Measurements from ENCODE around the gene FOXN1. TPM values are rescaled to one million over a fixed set of nuclear protein-coding genes. Genes with fewer than 3 reads are reported as not detected.
"Not testable (repeated sequence)": the region's sequence is repeated elsewhere in the genome, so short reads cannot be mapped to it uniquely, and the experiment has no call there.

FOXN1 gene
- total RNA-seq, 2 experiments from 2014 or later, result not detected

DNA sequence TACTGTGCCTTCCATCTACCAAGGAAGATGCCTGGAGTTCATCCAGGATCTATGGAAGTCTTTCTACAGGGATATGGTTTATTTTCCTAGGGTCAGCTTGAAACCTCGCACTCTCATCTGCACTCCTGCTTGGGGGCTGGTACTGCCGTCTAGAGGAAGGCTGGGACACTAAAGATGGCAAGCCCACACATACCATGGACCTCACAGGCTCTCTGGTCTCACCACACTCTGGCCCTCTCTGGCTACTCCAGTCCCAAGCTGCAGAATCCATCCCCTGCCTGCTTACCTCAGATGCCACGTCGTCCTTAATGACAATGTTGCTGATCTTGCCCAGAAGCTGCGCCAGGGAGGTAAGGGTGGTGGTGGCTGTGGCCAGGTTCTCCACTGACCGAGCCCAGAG lies 48.4 kb downstream of the FOXN1 start:
- ChIA-PET CTCF (interaction anchor here (1.5 kb wide), 1 partner anchor 17 kb away, joined by 3 read pairs; the partner anchor contains the start of gene PIGS), POLR2A (no interaction called here)

DNA sequence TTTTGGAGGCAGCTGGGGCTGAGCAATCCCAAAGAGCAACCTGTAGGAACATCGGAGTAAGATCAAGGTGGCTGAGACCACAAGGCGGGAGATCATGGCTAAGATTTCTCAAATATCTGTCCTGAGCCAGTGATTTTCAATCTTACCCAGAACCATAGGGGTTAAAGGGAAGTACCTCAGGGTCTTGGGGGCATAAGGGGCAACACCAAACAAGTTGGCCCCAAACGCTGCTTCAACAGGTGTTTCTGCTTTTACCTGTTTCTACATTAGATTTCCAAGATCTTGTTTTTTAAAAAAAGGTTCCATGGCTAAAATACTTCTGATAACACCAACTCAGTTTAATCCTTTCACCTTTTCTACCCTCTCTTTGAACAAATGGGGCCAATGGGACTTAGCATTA lies 48.9 kb downstream of the FOXN1 start:
- POLR2A ChIA-PET, result no interaction called here

DNA sequence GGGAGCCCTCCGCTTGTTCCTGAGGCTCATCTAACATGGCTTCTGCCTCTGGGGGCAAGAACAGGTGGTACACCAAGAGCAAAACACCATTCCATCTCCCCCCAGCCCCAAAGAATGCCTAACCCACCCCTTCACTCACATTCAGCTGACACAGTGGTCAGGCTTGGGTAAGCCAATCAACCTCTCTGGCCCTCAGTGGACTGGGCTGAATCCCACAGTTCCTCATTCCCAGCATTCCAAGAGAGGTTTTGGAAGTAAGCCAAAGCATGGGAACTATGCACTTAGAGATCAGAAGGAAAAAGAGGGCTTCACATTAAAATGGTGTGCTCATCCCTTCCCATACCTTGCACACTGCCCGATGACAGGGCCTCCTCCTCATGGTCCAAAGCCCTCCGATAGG lies 57.3 kb downstream of the FOXN1 start:
- CTCF ChIA-PET, result no interaction called here
- POLR2A ChIA-PET, result no interaction called here

More for the DNA sequence above, 48.9 kb downstream of the FOXN1 start:
- CTCF ChIA-PET, result interaction anchor here (1.5 kb wide), 1 partner anchor 17 kb away, joined by 3 read pairs; the partner anchor contains the start of gene PIGS

DNA sequence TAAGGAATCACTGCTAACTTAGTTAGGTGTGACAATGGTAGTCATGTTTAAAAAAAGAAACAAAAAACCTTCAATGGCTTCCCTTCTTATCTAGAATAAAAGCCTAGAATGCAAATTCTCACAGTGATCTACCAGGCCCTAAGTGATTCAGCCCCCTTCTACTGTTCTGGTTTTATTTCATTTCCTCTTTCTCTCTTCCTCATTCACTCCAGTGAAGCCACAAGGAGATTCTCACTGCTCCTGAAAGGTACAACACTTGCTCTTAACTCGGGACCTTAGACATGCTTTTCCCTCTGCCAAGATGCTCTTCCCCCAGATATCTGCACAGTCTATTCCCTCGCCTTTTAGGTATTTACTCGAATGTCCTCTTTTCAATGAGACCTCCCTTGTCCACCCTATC lies 61.5 kb downstream of the FOXN1 start:
- ChIA-PET POLR2A (no interaction called here), CTCF (no interaction called here)

DNA sequence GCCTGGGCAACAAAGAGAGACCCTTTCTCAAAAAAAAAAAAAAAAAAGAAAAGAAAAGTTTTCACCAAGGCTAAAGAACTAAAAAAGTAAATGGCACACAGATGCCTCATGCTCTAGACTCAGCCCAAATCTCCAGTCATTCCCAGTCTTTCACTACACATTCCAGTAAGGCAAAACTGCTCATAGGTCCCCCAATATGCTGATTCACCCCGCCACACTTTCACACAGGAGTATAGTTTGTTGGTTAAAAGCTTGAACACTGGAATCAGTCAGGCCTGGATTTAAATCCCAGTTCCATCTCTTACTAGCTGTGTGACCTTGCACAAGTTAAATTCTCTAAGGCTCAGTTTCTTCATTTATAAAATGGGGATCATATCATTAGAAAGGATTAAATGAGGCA lies 63.3 kb downstream of the FOXN1 start:
- POLR2A ChIA-PET, result no interaction called here
- CTCF ChIA-PET, result interaction anchor here (1.2 kb wide), 1 partner anchor 16 kb away, joined by 5 read pairs; no protein-coding TSS in a partner anchor

DNA sequence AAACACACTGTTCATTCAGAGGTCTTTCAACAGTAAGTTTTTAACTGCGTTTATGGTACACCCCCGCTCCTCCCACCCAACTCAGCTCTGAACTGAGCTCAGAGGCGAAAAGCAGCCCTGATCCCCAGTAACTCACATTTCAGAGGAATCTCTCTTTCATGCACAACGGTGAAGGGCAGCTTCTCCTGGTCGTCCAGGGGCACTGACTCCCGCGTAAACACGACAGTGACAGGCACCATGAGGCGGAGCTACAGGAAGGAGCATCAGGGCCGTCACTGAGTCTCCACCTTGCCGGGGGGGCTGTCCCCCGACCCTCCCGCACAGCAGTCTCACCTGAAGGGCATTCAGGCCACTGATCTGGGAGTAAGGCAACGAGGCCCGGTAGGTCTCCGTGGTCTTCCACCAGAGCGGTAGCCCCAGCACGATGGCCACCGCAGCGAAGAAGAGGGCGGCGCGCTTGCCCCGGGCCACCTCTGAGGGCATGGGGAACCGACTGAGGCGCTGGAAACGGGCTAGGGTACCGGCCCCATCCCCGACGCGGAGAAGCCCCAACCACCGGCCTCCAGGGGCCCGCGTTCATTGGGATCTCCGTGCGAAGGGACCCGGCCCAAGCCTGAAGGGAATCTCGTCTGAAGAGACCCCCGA lies 64.7 kb downstream of the FOXN1 start:
- ChIA-PET POLR2A (interaction anchor here (0.6 to 1.8 kb wide), 7 partner anchors 21 to 235 kb away, joined by 3 to 8 read pairs (median 4); partner anchors contain the start of genes BLTP2, RPL23A and TNFAIP1), CTCF (interaction anchor here (0.6 to 2.1 kb wide), 8 partner anchors 10 to 218 kb away, joined by 3 to 10 read pairs (median 4); no protein-coding TSS in a partner anchor)

DNA sequence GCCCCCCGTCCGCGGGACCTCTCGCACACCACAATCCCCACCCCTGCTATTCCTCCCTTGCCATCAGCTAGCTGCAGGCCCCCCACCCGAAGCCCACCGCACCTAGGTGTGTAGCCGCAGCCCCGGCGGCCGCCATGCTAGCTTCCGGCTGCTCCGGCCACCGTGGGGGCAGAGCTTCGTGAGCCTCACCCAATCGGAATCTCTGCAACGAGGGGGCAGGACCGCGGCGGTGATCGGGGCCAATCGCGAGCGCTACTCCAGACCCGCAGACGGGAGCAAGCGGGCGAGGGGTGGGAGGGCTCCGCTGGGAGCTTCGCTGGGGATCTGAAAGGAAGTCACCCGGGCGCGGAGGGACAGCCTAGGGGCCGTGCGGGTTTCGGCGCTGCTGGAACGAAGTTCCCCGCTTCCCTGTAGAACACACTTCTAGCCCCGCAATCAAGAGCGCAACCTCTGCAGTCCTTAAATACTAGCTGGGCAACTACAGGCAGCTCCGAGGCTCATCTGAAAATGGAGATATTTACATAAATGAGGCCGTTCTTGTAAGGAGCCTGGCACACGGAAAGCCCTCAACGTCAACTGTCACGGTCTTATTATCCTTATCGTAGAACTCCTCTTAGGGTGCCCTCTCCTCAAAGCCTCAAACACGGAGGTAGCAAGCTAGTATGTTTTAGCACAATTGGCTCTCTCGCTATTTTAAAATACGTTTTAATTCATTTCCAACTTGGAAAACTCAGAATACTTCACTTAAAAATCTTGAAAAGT lies 65.4 kb downstream of the FOXN1 start, which contains the start of gene PIGS:
TSS of gene PIGS (minus strand) at position 164 of the 762 bp plus-strand sequence. CDS start at position 136, 28 bp downstream.
- ChIA-PET POLR2A (interaction anchor here (0.6 to 1.8 kb wide), 10 partner anchors 20 to 236 kb away, joined by 3 to 8 read pairs (median 4); partner anchors contain the start of genes BLTP2, RPL23A and TNFAIP1), CTCF (interaction anchor here (0.7 to 2.1 kb wide), 5 partner anchors 9 to 42 kb away, joined by 3 to 10 read pairs (median 3); no protein-coding TSS in a partner anchor)

DNA sequence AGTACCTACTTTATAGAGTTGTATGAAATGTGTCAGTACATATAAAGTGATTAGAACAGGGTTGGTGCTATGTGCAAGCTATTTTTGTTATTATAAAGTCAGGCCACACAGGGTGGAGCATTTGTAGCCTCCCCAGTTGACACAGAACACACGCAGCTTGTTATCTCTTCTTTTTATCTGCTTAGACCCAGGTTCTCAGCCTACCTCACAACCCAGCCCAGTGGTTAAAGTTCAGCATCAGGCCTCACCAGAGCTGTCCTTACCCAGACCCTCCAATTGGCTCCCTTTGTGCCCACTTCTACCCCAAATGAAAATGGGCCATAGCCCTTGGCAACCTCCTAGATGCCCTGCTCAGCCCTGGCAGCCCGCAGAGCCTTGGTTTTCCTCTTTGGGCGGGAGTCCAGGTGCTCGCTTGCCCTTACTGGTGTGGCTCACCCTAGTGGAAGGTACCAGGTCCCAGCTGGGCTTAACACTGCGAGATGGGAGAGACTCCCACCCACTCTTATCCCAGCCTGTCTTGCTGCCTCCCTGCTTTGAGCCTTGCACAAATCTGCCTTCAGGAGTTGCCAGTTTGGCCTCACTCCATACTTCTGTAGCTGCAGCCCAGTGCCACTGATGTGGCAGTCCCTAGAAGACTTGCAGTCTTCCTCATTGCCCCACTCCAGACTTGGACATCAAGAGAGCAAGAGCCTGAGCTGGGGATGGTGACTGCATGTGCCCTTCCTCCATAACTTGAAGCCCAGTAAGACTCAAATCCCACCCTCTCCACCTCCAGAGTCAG lies 66.3 kb downstream of the FOXN1 start:
- ChIA-PET POLR2A (interaction anchor here (0.6 to 1.5 kb wide), 5 partner anchors 21 to 147 kb away, joined by 3 to 5 read pairs (median 3); partner anchors contain the start of gene RPL23A), CTCF (interaction anchor here (1.0 to 2.1 kb wide), 2 partner anchors 18 to 25 kb away, joined by 3 to 10 read pairs; no protein-coding TSS in a partner anchor)

DNA sequence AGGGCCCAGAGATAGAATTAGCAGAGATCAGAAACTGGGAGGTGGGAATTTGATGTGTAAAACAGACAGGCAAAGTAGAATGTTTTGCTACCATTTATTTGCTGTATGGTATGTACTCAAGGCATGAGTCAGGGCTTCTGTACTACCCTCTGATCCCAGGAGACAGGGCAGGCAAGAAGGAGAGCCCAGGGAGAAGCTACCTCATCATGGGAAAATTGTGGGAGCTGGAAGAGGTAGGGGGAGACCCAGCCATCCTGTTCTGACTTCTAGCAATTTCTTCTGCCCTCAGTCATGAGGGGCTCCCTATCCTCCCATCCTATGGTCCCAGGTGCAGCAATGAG lies 66.9 kb downstream of the FOXN1 start:
- POLR2A ChIA-PET, result interaction anchor here (0.7 kb wide), 1 partner anchor 26 kb away, joined by 3 read pairs; no protein-coding TSS in a partner anchor
- CTCF ChIA-PET, result no interaction called here

DNA sequence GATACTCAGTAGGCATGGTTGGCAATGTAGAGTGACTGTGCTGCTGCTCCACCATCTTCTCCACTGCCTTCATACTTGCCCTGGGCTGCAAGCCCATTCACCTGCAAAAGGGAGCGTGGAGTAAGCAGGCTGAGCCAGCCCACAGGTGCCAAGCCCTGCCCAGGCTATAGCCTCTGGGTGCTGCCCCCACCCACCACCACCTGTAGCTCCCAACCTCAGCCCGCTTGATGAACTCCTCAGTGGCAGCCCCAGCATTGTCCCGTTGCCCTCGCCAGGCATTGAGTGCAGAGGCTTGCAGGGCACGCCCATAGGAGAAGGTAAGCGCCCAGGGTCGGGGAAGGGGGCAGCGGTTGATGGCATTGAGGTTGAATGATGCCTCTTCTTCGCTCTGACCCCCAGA lies 67.4 kb downstream of the FOXN1 start:
- ChIA-PET CTCF (no interaction called here), POLR2A (no interaction called here)

DNA sequence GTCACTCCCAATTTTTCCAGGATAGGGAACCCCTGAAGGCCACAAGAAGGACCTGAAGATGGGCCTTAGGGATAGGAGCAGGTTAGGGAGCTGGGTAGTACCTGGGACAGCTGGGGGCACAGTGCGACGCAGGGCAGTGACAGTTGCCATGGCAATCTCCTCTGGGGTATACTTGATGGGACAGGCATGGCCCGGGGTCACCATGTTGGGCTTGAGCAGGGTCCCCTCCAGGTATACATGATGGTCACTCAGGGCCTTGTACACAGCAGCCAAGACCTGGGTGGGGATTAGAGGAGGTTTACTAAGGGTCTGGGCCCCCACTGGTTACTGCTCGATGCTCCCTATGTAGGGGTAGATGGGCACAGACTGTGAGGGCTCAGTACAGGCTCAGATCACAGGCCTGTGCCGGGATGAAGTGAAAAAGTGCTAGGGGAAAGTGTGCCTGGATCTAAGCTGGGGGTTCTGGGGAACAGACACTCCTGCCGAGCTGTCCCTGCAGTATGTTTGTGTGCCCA lies 67.9 kb downstream of the FOXN1 start:
- ChIA-PET POLR2A (no interaction called here), CTCF (interaction anchor here (1.4 kb wide), 1 partner anchor 21 kb away, joined by 5 read pairs; the partner anchor contains the start of gene UNC119)

DNA sequence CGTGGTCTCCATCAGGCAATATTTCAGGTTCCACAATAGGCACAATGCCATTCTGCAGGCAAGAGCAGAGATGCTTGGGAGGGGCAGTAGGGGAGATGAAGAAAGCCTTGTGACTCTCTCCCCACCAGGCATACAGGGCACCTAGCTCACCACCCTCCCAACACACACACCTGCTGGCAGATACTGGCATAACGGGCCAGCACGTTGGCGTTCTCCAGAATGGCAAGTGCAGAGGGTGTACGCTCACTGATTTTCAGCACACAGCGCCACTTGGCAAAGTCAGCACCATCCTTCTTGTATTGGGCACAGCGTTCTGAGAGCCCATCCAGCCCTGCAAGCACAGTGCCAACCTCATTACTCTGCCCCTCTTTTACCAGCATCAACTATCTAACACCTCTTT lies 68.4 kb downstream of the FOXN1 start:
- ChIA-PET CTCF (interaction anchor here (1.4 kb wide), 1 partner anchor 22 kb away, joined by 5 read pairs; the partner anchor contains the start of gene UNC119), POLR2A (no interaction called here)

DNA sequence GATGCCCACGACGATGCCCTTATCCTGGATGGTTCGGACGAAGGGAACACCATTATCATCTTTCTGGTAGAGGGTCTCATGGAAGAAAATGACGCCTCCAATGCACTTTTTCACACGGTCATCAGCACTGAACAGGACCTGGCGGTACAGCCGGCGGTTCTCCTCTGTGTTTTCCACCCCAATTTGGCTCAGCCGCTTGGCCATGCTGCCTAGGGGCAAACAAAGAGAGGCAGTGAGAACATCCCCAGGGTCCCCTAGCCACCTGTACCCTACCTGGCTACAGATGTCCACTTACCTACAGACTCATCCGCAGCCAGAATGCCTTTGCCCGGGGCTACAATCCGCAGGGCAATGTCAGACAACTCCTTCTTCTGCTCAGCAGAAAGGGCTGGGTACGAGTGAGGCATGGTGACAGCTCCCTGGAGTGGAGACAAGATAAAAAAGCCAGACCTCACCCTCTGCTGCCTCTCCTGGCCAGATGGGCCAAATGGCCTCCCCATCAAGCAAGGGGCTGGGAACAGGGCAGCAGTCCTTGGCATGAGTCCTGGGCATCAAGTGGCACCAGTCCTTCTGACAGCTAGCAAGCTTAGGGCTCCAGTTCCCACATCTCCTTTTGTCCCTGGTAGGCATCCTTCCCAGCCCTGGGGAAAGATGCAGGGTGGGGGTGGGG lies 69.1 kb downstream of the FOXN1 start:
- POLR2A ChIA-PET, result interaction anchor here (0.9 to 1.3 kb wide), 2 partner anchors 24 to 190 kb away, joined by 3 to 4 read pairs; no protein-coding TSS in a partner anchor
- CTCF ChIA-PET, result interaction anchor here (1.4 kb wide), 1 partner anchor 22 kb away, joined by 5 read pairs; the partner anchor contains the start of gene UNC119

DNA sequence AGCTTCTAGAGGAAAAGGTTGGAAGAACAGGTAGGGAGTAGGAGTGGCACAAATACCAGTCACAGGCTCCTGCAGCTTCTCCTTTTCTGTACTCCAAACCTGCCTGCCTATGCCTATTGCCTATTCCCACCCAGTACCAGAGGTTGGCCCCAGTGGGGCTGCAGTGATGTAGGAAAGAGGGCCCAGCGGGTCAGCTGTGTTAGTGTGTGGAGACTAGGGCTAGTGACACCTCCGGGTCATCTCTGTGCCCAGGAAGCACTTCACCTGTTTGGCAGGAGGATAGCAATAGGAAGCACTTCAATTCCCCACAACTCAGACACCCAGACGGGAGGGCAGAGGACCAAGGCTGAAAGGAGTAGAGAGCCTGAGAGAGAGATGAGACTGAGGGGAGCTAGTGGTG lies 69.9 kb downstream of the FOXN1 start:
- CTCF ChIA-PET, result not testable (repeated sequence)
- POLR2A ChIA-PET, result interaction anchor here (0.6 to 1.3 kb wide), 3 partner anchors 10 to 191 kb away, joined by 3 to 4 read pairs (median 3); no protein-coding TSS in a partner anchor

DNA sequence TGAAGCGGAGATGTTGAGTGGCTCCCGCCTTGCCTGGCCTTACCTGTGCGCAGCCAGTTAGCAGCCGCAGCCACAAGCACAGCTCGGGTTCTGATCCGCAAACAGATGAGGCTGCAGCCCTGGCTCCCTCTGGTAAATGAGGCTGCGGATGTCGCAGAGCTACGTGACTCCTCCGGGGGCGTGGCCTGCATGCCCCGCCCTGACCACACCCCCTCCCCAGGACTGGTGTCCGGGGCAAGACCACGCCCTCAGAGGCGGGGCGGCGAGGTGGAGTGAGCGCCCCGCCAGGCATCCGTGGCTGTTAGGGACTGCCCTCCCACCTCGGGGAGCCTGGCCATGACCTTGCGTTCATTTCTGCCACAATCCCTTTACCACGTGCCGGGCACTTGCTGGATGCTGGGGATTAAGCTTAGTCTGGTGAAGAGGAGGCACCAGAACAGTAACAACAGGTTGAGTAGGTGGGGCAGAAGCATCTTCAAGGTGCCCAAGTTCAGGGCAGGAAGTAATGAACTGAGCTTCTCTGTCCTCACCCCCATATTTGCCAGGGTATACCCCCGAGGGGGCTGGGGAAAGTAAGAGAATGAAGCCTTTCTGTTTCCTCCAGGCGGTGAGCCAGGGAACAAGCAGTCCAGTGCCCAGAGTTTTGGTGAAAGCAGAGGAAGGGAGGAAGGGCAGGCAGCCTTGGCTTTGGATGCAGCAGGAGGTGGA lies 70.8 kb downstream of the FOXN1 start, which contains the start of gene ALDOC:
TSS of gene ALDOC (minus strand) at position 138 of the 708 bp plus-strand sequence. CDS start 1,363 bp downstream, outside the sequence.
- CTCF ChIA-PET, result interaction anchor here (0.5 to 1.0 kb wide), 3 partner anchors 23 to 648 kb away, joined by 4 to 5 read pairs (median 4); no protein-coding TSS in a partner anchor
- POLR2A ChIA-PET, result interaction anchor here (0.6 to 1.4 kb wide), 3 partner anchors 11 to 26 kb away, joined by 3 to 7 read pairs (median 3); no protein-coding TSS in a partner anchor

DNA sequence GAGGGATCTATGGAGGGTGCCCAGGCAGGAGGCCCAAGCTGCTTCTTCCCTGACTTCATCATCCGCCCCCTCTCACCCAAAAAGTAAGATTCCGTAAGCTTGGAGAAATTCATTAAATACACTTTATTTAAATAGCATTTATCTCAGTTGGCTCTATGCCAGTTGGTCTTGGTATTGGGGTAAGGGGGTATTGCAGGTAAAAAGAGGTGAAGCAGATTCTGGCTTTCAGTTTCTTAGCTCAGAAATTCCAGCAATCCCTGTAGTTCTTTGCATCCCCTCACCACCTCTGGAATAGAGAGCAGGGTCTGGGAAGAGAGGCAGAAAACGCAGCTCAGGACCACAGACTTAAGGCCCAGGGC lies 71.3 kb downstream of the FOXN1 start:
- CTCF ChIA-PET, result interaction anchor here (0.5 to 1.0 kb wide), 3 partner anchors 22 to 647 kb away, joined by 4 to 5 read pairs (median 4); no protein-coding TSS in a partner anchor
- POLR2A ChIA-PET, result interaction anchor here (1.0 to 1.4 kb wide), 2 partner anchors 22 to 27 kb away, joined by 3 to 7 read pairs; no protein-coding TSS in a partner anchor
